Adrenal gland (tissue), 12 donors: ENCODE results near the gene EXD3. TPM values are rescaled to one million over a fixed set of nuclear protein-coding genes. Genes with fewer than 3 reads are reported as not detected.

Source experiments
- DNase-seq, 7 donors: peaks; one replicate each; pipeline ENCODE4 v3.0.0-alpha.2; 2019 to 2020
- H3K27ac ChIP-seq, 5 donors: fragments of 200-600 bp; sonication (generic) in 4 of 5; 1 replicate in 3 of 5; 2 replicates in 2 of 5; pipeline versions ENCODE4 v1.5.1 to v1.8.0; 2016 to 2020; ENCODE audit warnings: mild to moderate bottlenecking in 1 of 5
- H3K27me3 ChIP-seq: fragments of 200-600 bp; 2 replicates; pipeline ENCODE4 v1.8.0; 2021
- H3K36me3 ChIP-seq, 2 donors: fragments of 200-600 bp; replicated peaks in 1 of 2; 1 replicate in 1 of 2; 2 replicates in 1 of 2; pipeline versions ENCODE4 v1.5.1 to v1.8.0; 2018 to 2022
- H3K4me1 ChIP-seq, 2 donors: fragments of 200-600 bp; replicated peaks in 1 of 2; 1 replicate in 1 of 2; 2 replicates in 1 of 2; pipeline versions ENCODE4 v1.5.1 to v1.8.0; 2018 to 2021
- H3K4me3 ChIP-seq, 4 donors: fragments of 200-600 bp; sonication (generic) in 3 of 4; one replicate each; pipeline ENCODE4 v1.5.1; 2016 to 2018
- H3K9me3 ChIP-seq, 3 donors: fragments of 200-600 bp; sonication (generic) in 1 of 3; replicated peaks in 1 of 3; 1 replicate in 2 of 3; 2 replicates in 1 of 3; pipeline versions ENCODE4 v1.5.1 to v1.8.0; 2016 to 2021
- POLR2A ChIP-seq, 2 donors: fragments of 450-650 bp; IDR thresholded peaks; one replicate each; pipeline ENCODE4 v1.6.1; 2017; ENCODE audit warnings: antibody characterized with exemption in 2 of 2, mild to moderate bottlenecking in 2 of 2, moderate library complexity in 1 of 2
- WGBS, 4 donors: extraction: QIAGEN DNeasy Blood & Tissue Kit in 2 of 4; methylation state at CpG; one replicate each; pipeline versions ENCODE4 v1.1.5 to v1.1.7; 2013 to 2017; 5-methylcytosine and 5-hydroxymethylcytosine counted together
- intact Hi-C, 2 donors: fragments of 100-400 bp; cut with DNase I; formaldehyde crosslinking; loops; one replicate each; pipeline versions ENCODE4 v1.14.1 to v1.15.0; 2022 to 2023
- polyA plus RNA-seq, 3 donors: library from polyadenylated mRNA; stranded (reverse); fragments of 200-250 nt in 2 of 3; fragments of 350-450 nt in 1 of 3; fragmentation: Illumina TruSeq in 1 of 3; extraction: RNeasy Lipid Tissue Mini Kit (QIAGEN cat#74804) in 1 of 3; gene quantifications; one replicate each; pipeline ENCODE4 v1.2.3, GENCODE V29; 2013 to 2014
- total RNA-seq, 9 donors: library from RNA; depleted of rRNA in 4 of 9; stranded (reverse); fragments of >200 nt in 4 of 9; fragments of 120-200 nt in 1 of 9; fragmentation: NEBNext Ultra II Directional in 1 of 9; extraction: Animal tissue kit (Norgen Biotek cat#: 25700) in 1 of 9; gene quantifications; one replicate each; pipeline versions ENCODE4 v1.1.0 to v1.2.4, GENCODE V29; 2013 to 2023
- TF ChIP-seq, protein P1 (sequence below), 6 experiments: fragments of 450-650 bp in 4 of 6; fragments of 200-600 bp in 2 of 6; sonication (generic) in 1 of 6; IDR thresholded peaks; 1 replicate in 5 of 6; 2 replicates in 1 of 6; pipeline versions ENCODE4 v1.5.1 to v1.8.0; 2016 to 2021; ENCODE audit warnings: antibody characterized with exemption in 6 of 6, mild to moderate bottlenecking in 2 of 6, moderate library complexity in 1 of 6
- donor health status: healthy with polysubstance abuse.
- donor health status: Bipolar disorder and iron deficiency.
- donor health status: DM: yes; HTN: yes; CAD: no.
- donor health status: DM: no; HTN: no; CAD: no.
- donor health status: DM: no; HTN: no; CAD: no.
- donor health status: DM: yes; HTN: yes; CAD: no.

EXD3 gene
- total and polyA plus RNA-seq, 12 donors, result 1.2 to 111 (median 23.9) TPM

DNA sequence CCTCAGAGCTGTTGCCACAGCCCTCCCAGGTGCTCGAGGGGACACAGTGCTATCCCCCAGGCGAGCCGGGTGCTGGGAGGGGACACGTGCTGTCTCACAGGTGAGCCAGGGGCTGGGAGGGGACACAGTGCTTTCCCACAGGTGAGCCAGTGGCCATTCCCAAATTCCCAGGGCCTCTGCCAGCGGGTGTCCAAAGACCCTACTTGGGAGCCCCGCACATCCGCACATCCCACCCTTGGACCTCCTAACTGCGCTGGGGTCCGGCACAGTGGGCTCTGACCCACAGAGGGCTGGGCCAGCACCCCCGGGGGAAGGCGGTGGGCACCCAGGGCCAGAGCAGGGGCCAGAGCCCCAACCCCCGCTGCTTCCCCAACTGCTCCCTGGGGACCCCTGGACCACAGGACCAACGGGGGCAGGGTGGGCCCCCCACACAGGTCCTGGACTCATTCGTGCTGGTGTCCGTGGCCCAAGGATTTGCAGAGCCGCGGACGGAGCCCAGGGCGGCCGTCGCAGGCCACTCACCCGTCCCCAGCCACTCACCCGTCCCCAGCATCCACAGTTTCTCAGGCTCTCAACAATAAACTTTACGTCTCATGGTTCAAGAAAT, 17.9 kb downstream of the EXD3 start:
- WGBS, 4 donors, result 91 to 96% (median 95%) methylated on average over 6 to 24 of the region's 24 CpGs
- Histone ChIP-seq H3K9me3 (no peaks in the 10 kb centered on the region), H3K36me3 (no peaks in the 10 kb centered on the region), H3K27me3 (no peaks in the 10 kb centered on the region), H3K27ac (no peak overlapping the region), H3K4me1 (peaks cover 12 to 15% of the 10 kb centered on the region in 2 donors), H3K4me3 (no peak overlapping the region)
- intact Hi-C loops, result loop anchor here in 1 of 2 donors (5.0 kb wide), 1 partner anchor 108 kb away; no protein-coding TSS in a partner anchor
- no peak for DNase-seq
- TF ChIP-seq POLR2A (IDR thresholded peaks at IDR 0.05), result no peak

DNA sequence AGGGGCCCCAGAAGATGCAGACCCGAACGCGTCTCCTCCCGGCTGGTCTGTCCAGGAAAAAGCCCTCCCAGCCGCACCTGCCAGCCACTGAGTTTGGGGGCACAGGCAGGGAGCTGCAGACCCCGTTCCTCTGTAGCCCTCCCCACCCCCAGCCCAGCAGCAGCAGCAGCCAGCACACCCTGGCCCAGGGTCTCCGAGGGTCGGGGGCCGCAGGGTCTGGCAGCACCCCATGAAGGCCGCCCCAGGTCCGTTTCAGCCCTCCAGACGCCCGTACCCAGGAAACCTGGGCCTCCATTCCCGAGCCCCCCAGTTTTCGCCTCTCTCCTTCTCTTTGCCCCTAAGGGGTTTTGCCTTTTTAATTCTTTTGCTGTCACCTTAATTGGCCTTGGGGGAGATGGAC, 19.7 kb downstream of the EXD3 start:
- Histone ChIP-seq H3K9me3 (no peaks in the 10 kb centered on the region), H3K4me3 (no peak overlapping the region), H3K4me1 (peaks cover 12 to 15% of the 10 kb centered on the region in 2 donors), H3K27me3 (no peaks in the 10 kb centered on the region), H3K36me3 (no peaks in the 10 kb centered on the region), H3K27ac (no peak overlapping the region)
- TF ChIP-seq POLR2A (IDR thresholded peaks at IDR 0.05), result no peak
- TF ChIP-seq, protein P1, sequence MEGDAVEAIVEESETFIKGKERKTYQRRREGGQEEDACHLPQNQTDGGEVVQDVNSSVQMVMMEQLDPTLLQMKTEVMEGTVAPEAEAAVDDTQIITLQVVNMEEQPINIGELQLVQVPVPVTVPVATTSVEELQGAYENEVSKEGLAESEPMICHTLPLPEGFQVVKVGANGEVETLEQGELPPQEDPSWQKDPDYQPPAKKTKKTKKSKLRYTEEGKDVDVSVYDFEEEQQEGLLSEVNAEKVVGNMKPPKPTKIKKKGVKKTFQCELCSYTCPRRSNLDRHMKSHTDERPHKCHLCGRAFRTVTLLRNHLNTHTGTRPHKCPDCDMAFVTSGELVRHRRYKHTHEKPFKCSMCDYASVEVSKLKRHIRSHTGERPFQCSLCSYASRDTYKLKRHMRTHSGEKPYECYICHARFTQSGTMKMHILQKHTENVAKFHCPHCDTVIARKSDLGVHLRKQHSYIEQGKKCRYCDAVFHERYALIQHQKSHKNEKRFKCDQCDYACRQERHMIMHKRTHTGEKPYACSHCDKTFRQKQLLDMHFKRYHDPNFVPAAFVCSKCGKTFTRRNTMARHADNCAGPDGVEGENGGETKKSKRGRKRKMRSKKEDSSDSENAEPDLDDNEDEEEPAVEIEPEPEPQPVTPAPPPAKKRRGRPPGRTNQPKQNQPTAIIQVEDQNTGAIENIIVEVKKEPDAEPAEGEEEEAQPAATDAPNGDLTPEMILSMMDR (IDR thresholded peaks at IDR 0.05), result no peak
- 93 to 98% (median 96%) methylated on average over 3 to 15 of the region's 15 CpGs for WGBS, 4 donors
- intact Hi-C loops, result no loop called here
- DNase-seq, result no peak

DNA sequence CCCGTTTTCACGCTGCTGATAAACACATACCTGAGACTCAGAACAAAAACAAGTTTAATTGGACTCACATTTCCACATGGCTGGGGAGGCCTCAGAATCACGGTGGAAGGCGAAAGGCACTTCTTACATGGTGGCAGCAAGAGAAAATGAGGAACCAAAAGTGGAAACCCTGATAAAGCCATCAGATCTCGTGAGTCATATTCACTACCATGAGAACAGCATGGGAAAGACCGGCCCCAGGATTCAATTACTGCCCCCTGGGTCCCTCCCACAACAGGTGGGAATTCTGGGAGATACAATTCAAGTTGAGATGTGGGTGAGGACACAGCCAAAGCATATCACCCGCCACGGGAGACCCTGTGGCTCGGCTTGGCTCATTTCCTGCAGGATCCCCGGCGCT, 20.2 kb downstream of the EXD3 start:
- H3K4me1 ChIP-seq, result peaks cover 12 to 15% of the 10 kb centered on the region in 2 donors
- intact Hi-C loops, result no loop called here
- no peaks in the 10 kb centered on the region for H3K27me3 ChIP-seq
- no peak for TF ChIP-seq POLR2A (IDR thresholded peaks at IDR 0.05)
- TF ChIP-seq, protein P1 (IDR thresholded peaks at IDR 0.05), result no peak
- H3K27ac ChIP-seq, result no peak overlapping the region
- no peaks in the 10 kb centered on the region for H3K9me3 ChIP-seq
- 80 to 91% (median 89%) methylated on average over 6 to 11 of the region's 11 CpGs for WGBS, 4 donors
- no peaks in the 10 kb centered on the region for H3K36me3 ChIP-seq
- no peak for DNase-seq
- no peak overlapping the region for H3K4me3 ChIP-seq

DNA sequence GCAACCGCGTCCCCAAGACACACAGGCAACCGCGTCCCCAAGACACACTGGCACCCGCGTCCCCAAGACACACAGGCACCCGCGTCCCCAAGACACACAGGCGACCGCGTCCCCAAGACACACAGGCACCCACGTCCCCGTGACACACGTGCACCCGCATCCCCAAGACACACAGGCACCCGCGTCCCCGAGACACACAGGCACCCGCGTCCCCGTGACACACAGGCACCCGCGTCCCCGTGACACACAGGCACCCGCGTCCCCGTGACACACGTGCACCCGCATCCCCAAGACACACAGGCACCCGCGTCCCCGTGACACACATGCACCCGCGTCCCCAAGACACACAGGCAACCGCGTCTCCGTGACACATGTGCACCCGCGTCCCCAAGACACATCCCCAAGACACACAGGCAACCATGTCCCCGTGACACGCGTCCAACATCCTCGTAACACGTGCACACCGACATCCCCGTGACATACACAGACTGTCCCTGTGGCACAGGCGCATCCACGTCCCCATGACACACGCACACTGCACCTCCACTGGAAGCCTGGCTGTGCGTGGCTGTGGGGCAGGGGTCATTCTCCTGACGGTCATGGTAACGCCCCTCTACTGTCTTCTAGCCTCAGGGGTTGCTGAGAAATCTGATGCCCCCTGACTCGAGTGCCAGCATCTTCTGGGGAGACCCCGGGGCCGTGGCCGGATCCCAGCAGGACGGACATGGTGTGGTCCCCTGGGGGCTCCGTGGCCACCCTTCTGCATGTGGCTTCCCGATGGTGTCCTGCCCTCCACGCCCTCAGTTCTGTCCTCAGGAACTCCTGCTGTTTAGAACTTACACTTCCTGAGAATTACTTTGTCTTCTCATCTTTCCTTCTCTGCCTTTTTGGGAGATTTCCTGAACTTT, 24.1 kb downstream of the EXD3 start:
- Histone ChIP-seq H3K36me3 (no peaks in the 10 kb centered on the region), H3K27me3 (no peaks in the 10 kb centered on the region), H3K9me3 (no peaks in the 10 kb centered on the region), H3K27ac (no peak overlapping the region), H3K4me1 (no peaks in the 10 kb centered on the region), H3K4me3 (no peak overlapping the region)
- no peak for DNase-seq
- TF ChIP-seq, protein P1 (IDR thresholded peaks at IDR 0.05), result no peak
- no peak for TF ChIP-seq POLR2A (IDR thresholded peaks at IDR 0.05)
- intact Hi-C loops, result no loop called here
- WGBS, 4 donors, result 95 to 97% (median 96%) methylated on average over 48 to 60 of the region's 60 CpGs
